ENCODE data around the gene PPP4R3B.

DNA sequence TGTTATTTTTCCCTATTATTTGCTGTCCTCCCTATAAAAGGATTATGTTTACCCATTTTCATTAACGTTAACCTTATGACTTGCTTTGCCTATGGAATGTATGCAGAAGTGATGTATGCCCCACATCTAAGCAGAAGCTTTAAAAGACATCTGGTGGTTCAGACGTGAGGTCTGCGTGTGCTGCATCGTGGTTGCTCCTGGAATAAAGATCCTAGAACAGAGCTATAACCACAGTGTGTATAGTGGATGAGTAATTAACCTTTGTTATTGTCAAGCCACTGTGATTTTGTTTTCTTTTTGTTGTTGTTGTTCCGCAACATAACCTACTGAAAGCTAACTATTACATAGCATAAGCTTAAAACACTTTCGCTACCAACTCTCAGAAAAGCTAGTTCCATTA, 118.8 kb downstream of the PPP4R3B start:
- TF ChIP-seq CTCF (IDR thresholded peaks at IDR 0.05) (no peak), POLR2A (IDR thresholded peaks at IDR 0.05) (no peak)

Measured in esophagus squamous epithelium (tissue), 4 donors.